Measurements from ENCODE around the gene COL27A1.

Gene COL27A1

DNA sequence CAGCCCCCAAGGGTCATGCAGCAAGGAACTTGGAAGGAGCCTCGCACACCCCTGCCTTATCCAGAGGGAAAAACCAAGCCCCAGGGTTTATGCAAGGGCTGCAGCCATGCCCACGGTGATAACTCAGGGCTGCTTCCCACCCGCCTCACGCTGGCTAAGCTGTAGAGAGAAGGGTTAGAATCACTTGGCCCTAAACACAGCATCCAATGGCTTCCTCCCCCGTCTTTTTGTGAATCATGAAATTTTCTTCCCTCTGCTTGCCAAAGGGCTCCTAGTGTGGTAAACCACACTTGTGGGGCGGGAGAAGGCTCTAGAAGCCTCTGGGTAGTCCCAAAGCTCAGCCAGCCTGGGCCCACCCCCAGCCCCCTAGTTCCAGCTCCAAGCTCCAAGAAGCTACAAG is 111.6 kb downstream of the COL27A1 start:
- Histone ChIP-seq H3K9me3 (ENCODE audit: insufficient read depth, low read length) (no peaks in the 10 kb centered on the region), H3K36me3 (ENCODE audit: insufficient read depth, insufficient read length, low read length) (peaks cover 88% of the 10 kb centered on the region), H3K4me1 (ENCODE audit: insufficient read depth, insufficient read length) (peaks cover 11% of the 10 kb centered on the region), H3K4me3 (ENCODE audit: insufficient read length, low read depth) (no peak overlapping the region), H3K27me3 (ENCODE audit: insufficient read depth, insufficient read length) (no peaks in the 10 kb centered on the region), H3K9ac (ENCODE audit: insufficient read length, low read depth) (no peak overlapping the region)
- DNase-seq (ENCODE audit: low read depth, low spot score), result no peak
- TF ChIP-seq YY1 (IDR thresholded peaks at IDR 0.05; ENCODE audit: insufficient read depth, insufficient read length) (no peak), ZNF274 (IDR thresholded peaks at IDR 0.05; ENCODE audit: low read depth, low read length) (no peak), SUZ12 (IDR thresholded peaks at IDR 0.05; ENCODE audit: extremely low read depth, insufficient read depth, insufficient read length) (no peak)

DNA sequence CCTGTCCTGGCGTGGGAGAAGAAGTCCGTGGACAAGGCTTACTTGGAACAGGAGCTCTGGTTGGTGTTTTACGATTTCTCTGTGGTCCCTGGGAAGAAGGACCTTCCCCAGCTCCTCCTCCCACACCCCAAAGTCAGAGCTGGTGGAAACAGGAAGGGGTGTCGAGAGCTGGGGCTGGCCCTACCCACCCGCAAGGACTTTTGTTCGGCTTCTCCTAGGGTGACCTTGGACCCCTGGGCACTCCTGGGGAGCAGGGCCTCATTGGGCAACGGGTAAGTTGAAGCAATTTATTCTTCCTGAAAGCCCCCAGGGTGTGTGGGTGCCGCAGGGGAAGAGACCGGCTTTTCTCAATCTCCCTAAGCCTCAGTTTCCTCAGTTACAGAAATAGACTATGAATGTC is 113.7 kb downstream of the COL27A1 start:
- H3K4me3 ChIP-seq (ENCODE audit: insufficient read length, low read depth), result no peak overlapping the region
- no peak for TF ChIP-seq YY1 (IDR thresholded peaks at IDR 0.05; ENCODE audit: insufficient read depth, insufficient read length)
- TF ChIP-seq SUZ12 (IDR thresholded peaks at IDR 0.05; ENCODE audit: extremely low read depth, insufficient read depth, insufficient read length), result no peak
- TF ChIP-seq ZNF274 (IDR thresholded peaks at IDR 0.05; ENCODE audit: low read depth, low read length), result no peak
- no peaks in the 10 kb centered on the region for H3K9me3 ChIP-seq (ENCODE audit: insufficient read depth, low read length)
- peaks cover 87% of the 10 kb centered on the region for H3K36me3 ChIP-seq (ENCODE audit: insufficient read depth, insufficient read length, low read length)
- DNase-seq (ENCODE audit: low read depth, low spot score), result no peak
- no peaks in the 10 kb centered on the region for H3K27me3 ChIP-seq (ENCODE audit: insufficient read depth, insufficient read length)
- H3K9ac ChIP-seq (ENCODE audit: insufficient read length, low read depth), result no peak overlapping the region
- H3K4me1 ChIP-seq (ENCODE audit: insufficient read depth, insufficient read length), result peaks cover 3% of the 10 kb centered on the region

DNA sequence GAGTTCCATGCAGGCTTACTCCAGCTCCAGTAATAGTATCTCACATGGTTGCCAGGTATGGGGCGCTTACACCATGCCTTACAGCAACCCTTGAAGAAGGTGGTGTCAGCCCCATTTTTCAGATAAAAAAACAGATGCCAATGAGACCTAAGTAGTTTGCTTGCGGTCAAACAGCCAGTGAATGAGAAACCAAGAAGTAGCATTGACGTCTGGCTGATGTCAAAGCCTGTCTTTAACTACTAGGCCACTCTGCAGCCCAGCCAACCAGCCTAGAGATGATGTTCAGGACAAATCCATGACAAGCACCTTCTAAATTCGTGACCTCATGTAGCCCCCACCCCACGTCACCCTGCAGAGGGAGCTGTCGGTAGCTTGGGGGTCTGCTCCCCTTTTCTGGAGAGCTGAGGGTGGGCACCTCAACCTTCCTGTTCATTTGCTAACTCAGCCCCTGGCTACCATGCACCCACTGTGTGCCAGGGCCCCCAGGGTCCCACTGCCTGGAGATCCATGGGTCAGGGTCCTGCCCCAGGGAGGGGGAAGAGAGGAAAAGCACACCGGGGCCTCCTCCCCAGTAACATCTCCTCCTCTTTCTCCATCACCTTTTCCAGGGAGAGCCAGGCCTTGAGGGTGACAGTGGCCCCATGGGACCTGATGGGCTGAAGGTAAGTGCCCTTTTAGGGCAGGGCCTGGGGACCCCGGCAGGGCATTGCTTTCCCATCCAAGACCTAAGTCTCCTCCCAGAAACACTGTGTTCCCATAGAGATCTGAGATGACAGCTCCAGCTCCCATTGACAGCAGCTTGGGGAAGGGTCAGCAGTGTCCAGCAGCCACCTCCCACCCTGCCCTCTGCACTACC is 115.0 kb downstream of the COL27A1 start:
- no peaks in the 10 kb centered on the region for H3K4me1 ChIP-seq (ENCODE audit: insufficient read depth, insufficient read length)
- H3K9me3 ChIP-seq (ENCODE audit: insufficient read depth, low read length), result no peaks in the 10 kb centered on the region
- peaks cover 79% of the 10 kb centered on the region for H3K36me3 ChIP-seq (ENCODE audit: insufficient read depth, insufficient read length, low read length)
- no peak for DNase-seq (ENCODE audit: low read depth, low spot score)
- TF ChIP-seq SUZ12 (IDR thresholded peaks at IDR 0.05; ENCODE audit: extremely low read depth, insufficient read depth, insufficient read length) (no peak), YY1 (IDR thresholded peaks at IDR 0.05; ENCODE audit: insufficient read depth, insufficient read length) (no peak), ZNF274 (IDR thresholded peaks at IDR 0.05; ENCODE audit: low read depth, low read length) (no peak)
- no peaks in the 10 kb centered on the region for H3K27me3 ChIP-seq (ENCODE audit: insufficient read depth, insufficient read length)
- no peak overlapping the region for H3K9ac ChIP-seq (ENCODE audit: insufficient read length, low read depth)
- no peak overlapping the region for H3K4me3 ChIP-seq (ENCODE audit: insufficient read length, low read depth)

DNA sequence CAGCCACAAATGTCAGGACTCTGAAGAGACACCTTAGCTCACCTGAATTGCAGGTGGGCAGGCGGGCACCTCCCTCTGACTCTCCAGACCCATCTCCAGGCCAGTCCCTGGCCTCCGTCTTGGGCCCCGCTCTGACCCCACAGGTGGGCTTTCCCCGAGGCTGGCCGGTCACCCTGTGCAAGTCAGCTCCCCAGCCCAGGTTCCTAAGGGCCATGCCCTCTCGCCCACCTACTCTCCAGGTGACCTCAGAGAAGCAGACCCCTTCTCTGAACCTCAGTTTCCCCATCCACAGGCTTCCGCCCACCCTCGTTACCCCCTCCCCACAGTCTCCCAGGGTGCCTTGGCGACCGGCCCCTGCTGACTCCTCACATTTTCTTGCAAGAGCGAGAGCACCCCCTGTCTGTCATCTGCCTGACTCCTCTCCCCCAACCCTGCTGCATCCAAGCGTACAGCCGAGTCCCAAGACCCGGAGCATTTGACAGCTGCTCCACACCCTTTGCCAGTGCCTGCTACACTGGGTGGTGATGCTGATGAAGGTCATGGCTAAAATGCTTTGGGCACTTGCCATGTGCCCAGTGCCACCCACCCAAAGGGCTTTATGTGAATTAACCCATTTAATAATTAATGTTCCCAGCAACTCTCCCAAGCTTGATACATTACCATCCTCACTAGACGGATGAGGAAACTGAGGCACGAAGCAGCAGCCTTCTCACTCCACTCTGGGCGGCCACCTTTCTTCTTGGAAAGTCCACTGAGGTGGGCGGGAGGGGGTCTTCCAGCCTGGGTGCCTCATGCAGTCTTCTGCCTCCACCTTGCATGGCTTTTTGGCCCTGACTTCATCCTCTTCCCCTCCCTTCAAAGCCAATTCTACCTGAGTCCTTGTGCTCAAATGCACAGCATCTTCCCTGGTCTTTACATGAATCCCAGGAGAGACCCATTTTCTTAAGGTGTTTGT is 116.5 kb downstream of the COL27A1 start:
- no peaks in the 10 kb centered on the region for H3K9me3 ChIP-seq (ENCODE audit: insufficient read depth, low read length)
- H3K4me3 ChIP-seq (ENCODE audit: insufficient read length, low read depth), result no peak overlapping the region
- H3K9ac ChIP-seq (ENCODE audit: insufficient read length, low read depth), result no peak overlapping the region
- no peak for DNase-seq (ENCODE audit: low read depth, low spot score)
- no peaks in the 10 kb centered on the region for H3K27me3 ChIP-seq (ENCODE audit: insufficient read depth, insufficient read length)
- no peaks in the 10 kb centered on the region for H3K4me1 ChIP-seq (ENCODE audit: insufficient read depth, insufficient read length)
- peaks cover 78% of the 10 kb centered on the region for H3K36me3 ChIP-seq (ENCODE audit: insufficient read depth, insufficient read length, low read length)
- TF ChIP-seq ZNF274 (IDR thresholded peaks at IDR 0.05; ENCODE audit: low read depth, low read length) (no peak), SUZ12 (IDR thresholded peaks at IDR 0.05; ENCODE audit: extremely low read depth, insufficient read depth, insufficient read length) (no peak), YY1 (IDR thresholded peaks at IDR 0.05; ENCODE audit: insufficient read depth, insufficient read length) (no peak)

DNA sequence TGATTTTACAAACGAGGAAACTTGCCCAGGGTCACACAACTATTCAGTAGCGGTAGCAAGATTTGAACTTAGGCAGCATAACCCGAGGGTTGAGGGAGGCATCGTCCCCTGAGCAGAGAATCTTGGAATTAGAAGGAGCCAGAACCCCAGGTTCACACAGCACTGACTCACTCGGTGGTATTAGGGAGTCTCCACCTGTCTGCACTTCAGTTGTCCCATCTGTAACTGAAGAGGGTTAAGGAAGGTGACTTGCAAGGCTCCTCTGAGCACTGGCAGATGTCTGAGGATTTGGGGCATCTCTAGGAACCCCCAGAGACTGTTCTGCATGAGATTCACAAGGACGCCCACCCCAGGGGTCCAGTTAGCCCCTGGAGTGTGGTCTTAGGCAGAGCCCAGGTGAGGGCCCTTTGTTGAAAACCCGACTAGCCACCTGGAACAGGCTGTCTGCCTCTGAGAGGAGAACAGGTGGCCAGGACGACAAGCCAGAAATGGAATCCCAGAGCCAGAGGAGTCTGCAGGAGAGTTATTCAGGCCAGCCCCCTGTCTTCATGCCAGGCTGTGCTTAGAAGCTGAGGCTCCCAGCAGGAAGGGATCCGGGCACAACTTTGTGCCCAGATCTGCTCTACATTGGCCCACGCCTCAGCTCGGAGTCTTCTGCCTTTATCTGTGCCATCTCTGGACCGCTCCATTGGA is 117.5 kb downstream of the COL27A1 start:
- TF ChIP-seq YY1 (IDR thresholded peaks at IDR 0.05; ENCODE audit: insufficient read depth, insufficient read length) (no peak), SUZ12 (IDR thresholded peaks at IDR 0.05; ENCODE audit: extremely low read depth, insufficient read depth, insufficient read length) (no peak), ZNF274 (IDR thresholded peaks at IDR 0.05; ENCODE audit: low read depth, low read length) (no peak)
- no peak for DNase-seq (ENCODE audit: low read depth, low spot score)
- peaks cover 67% of the 10 kb centered on the region for H3K36me3 ChIP-seq (ENCODE audit: insufficient read depth, insufficient read length, low read length)

DNA sequence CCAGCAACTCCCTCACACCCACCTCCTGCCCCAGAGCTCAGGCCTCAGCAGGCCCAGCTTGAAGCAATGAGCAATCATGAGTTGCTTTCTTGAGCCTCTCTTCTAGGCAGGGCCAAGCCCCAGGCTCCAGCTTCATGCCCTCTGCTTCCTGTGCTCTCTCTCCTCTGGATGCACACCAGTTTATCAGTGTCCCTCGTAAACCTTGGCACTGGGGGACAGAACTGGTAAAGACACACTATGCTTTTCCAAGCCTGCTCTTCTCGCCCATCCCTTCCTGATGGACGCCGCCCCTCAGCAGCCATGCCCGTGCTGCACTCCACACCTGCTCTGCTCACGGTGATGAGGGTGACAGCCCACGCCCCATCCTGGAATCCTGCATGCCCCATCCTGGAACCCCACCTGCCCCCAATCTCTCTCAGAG is 118.1 kb downstream of the COL27A1 start:
- Histone ChIP-seq H3K9ac (ENCODE audit: insufficient read length, low read depth) (no peak overlapping the region), H3K9me3 (ENCODE audit: insufficient read depth, low read length) (no peaks in the 10 kb centered on the region), H3K4me3 (ENCODE audit: insufficient read length, low read depth) (no peak overlapping the region), H3K4me1 (ENCODE audit: insufficient read depth, insufficient read length) (peaks cover 2% of the 10 kb centered on the region), H3K27me3 (ENCODE audit: insufficient read depth, insufficient read length) (no peaks in the 10 kb centered on the region), H3K36me3 (ENCODE audit: insufficient read depth, insufficient read length, low read length) (peaks cover 65% of the 10 kb centered on the region)
- DNase-seq (ENCODE audit: low read depth, low spot score), result no peak
- TF ChIP-seq SUZ12 (IDR thresholded peaks at IDR 0.05; ENCODE audit: extremely low read depth, insufficient read depth, insufficient read length), result no peak
- TF ChIP-seq ZNF274 (IDR thresholded peaks at IDR 0.05; ENCODE audit: low read depth, low read length), result no peak
- TF ChIP-seq YY1 (IDR thresholded peaks at IDR 0.05; ENCODE audit: insufficient read depth, insufficient read length), result no peak

More for the DNA sequence above, 117.5 kb downstream of the COL27A1 start:
- no peak overlapping the region for H3K4me3 ChIP-seq (ENCODE audit: insufficient read length, low read depth)
- H3K4me1 ChIP-seq (ENCODE audit: insufficient read depth, insufficient read length), result no peaks in the 10 kb centered on the region
- H3K9ac ChIP-seq (ENCODE audit: insufficient read length, low read depth), result no peak overlapping the region
- H3K27me3 ChIP-seq (ENCODE audit: insufficient read depth, insufficient read length), result no peaks in the 10 kb centered on the region
- no peaks in the 10 kb centered on the region for H3K9me3 ChIP-seq (ENCODE audit: insufficient read depth, low read length)

All from NT2/D1 (cell line).